ENCODE results near the gene BRSK2.

GRCh38 chr11:1403078-1403620, 13.4 kb downstream of the BRSK2 start:
- TF ChIP-seq CTCF (IDR thresholded peaks at IDR 0.05) (no peak), POLR2A (IDR thresholded peaks at IDR 0.05) (no peak)
